Type B pancreatic cell (in vitro differentiated cells): ENCODE measurements around the gene SEC63. TPM values are rescaled to one million over a fixed set of nuclear protein-coding genes. Genes with fewer than 3 reads are reported as not detected.
A peak's percentile ranks its signal among the peaks of the same experiment; 100 is the strongest.

ENCODE experiments used
- DNase-seq: peaks from one replicate; pipeline ENCODE4 v3.0.0; 2021; ENCODE audit warnings: mixed read lengths; ENCODE audit not compliant: unreplicated experiment; ENCODE audit errors: extremely low spot score
- H3K27ac Mint-ChIP-seq: 2 replicates; pipeline ENCODE4 v1.8.0; 2021; ENCODE audit warnings: mild to moderate bottlenecking, mixed read lengths
- H3K27me3 Mint-ChIP-seq: 2 replicates; pipeline ENCODE4 v1.8.0; 2021; ENCODE audit warnings: mixed read lengths
- H3K36me3 Mint-ChIP-seq: 2 replicates; pipeline ENCODE4 v1.8.0; 2021; ENCODE audit warnings: mixed read lengths
- H3K4me1 Mint-ChIP-seq: one replicate; pipeline ENCODE4 v1.8.0; 2021; ENCODE audit warnings: mixed read lengths; ENCODE audit not compliant: unreplicated experiment
- H3K4me3 Mint-ChIP-seq: 2 replicates; pipeline ENCODE4 v1.8.0; 2021; ENCODE audit warnings: mild to moderate bottlenecking, mixed read lengths
- H3K9me3 Mint-ChIP-seq: 2 replicates; pipeline ENCODE4 v1.8.0; 2021; ENCODE audit warnings: mixed read lengths
- CTCF ChIP-seq: fragments of 200-600 bp; sonication (generic); conservative IDR thresholded peaks from 2 replicates; pipeline ENCODE4 v1.5.0; 2021; ENCODE audit warnings: antibody characterized with exemption, mild to moderate bottlenecking
- total RNA-seq: library from RNA; stranded (reverse); gene quantifications from 2 replicates; pipeline ENCODE4 v1.2.1, GENCODE V29; 2021; ENCODE audit warnings: low replicate concordance

SEC63 gene
- total RNA-seq, 1 donor from 2014 or later, result 106 TPM

GRCh38 chr6:107869871-107870270 lies 88.1 kb downstream of the SEC63 start:
- Mint-ChIP-seq H3K9me3 (no peaks in the 10 kb centered on the region), H3K4me3 (no peak overlapping the region), H3K36me3 (peaks cover 9% of the 10 kb centered on the region), H3K27me3 (no peaks in the 10 kb centered on the region), H3K4me1 (peaks cover 5% of the 10 kb centered on the region), H3K27ac (peak overlapping the region; percentile 39)
- TF ChIP-seq CTCF, result peak; percentile 15
- DNase-seq, result no peak

GRCh38 chr6:107868867-107869611 lies 89.0 kb downstream of the SEC63 start:
- H3K9me3 Mint-ChIP-seq, result no peaks in the 10 kb centered on the region
- no peak overlapping the region for H3K4me3 Mint-ChIP-seq
- peaks cover 8% of the 10 kb centered on the region for H3K36me3 Mint-ChIP-seq
- no peak overlapping the region for H3K27ac Mint-ChIP-seq
- H3K4me1 Mint-ChIP-seq, result peaks cover 5% of the 10 kb centered on the region
- TF ChIP-seq CTCF, result no peak
- no peak for DNase-seq
- no peaks in the 10 kb centered on the region for H3K27me3 Mint-ChIP-seq

- TF ChIP-seq CTCF, result peak; percentile 22
- peaks cover 5% of the 10 kb centered on the region for H3K4me1 Mint-ChIP-seq
- DNase-seq, result no peak
- peaks cover 4% of the 10 kb centered on the region for H3K36me3 Mint-ChIP-seq
- no peaks in the 10 kb centered on the region for H3K9me3 Mint-ChIP-seq
- H3K27ac Mint-ChIP-seq, result no peak overlapping the region
- no peaks in the 10 kb centered on the region for H3K27me3 Mint-ChIP-seq
- no peak overlapping the region for H3K4me3 Mint-ChIP-seq
These were observed 90.7 kb downstream of the SEC63 start for GRCh38 chr6:107867302-107867615.

GRCh38 chr6:107866606-107867301 lies 91.3 kb downstream of the SEC63 start:
- DNase-seq, result no peak
- H3K9me3 Mint-ChIP-seq, result no peaks in the 10 kb centered on the region
- TF ChIP-seq CTCF, result peak; percentile 77
- peaks cover 5% of the 10 kb centered on the region for H3K4me1 Mint-ChIP-seq
- no peaks in the 10 kb centered on the region for H3K27me3 Mint-ChIP-seq
- no peak overlapping the region for H3K27ac Mint-ChIP-seq
- peaks cover 3% of the 10 kb centered on the region for H3K36me3 Mint-ChIP-seq
- H3K4me3 Mint-ChIP-seq, result no peak overlapping the region

GRCh38 chr6:107864226-107865127 lies 93.5 kb downstream of the SEC63 start:
- no peak for DNase-seq
- Mint-ChIP-seq H3K27ac (no peak overlapping the region), H3K36me3 (no peaks in the 10 kb centered on the region), H3K27me3 (no peaks in the 10 kb centered on the region), H3K4me3 (no peak overlapping the region), H3K9me3 (no peaks in the 10 kb centered on the region), H3K4me1 (peaks cover 5% of the 10 kb centered on the region)
- TF ChIP-seq CTCF, result no peak
